H1 (cell line): ENCODE results near the gene PNMA1. TPM values are rescaled to one million over a fixed set of nuclear protein-coding genes. Genes with fewer than 3 reads are reported as not detected.

ENCODE experiments used
- CHD7 ChIP-seq: fragments of 300-600 bp; sonication (generic); IDR thresholded peaks from 2 replicates; pipeline ENCODE4 v1.7.1; 2012; ENCODE audit warnings: low read length, moderate library complexity, mild to moderate bottlenecking, inconsistent platforms; ENCODE audit not compliant: insufficient replicate concordance
- E2F6 ChIP-seq: IDR thresholded peaks from 2 replicates; pipeline ENCODE4 v1.6.1; 2012; ENCODE audit warnings: inconsistent platforms
- EP300 ChIP-seq, 2 experiments: IDR thresholded peaks; 1 replicate in 1 of 2; 2 replicates in 1 of 2; pipeline ENCODE4 v1.6.1; 2011 to 2012; ENCODE audit warnings: low read depth in 2 of 2, low read length in 2 of 2, mild to moderate bottlenecking in 2 of 2, borderline replicate concordance in 1 of 2, inconsistent platforms in 1 of 2, moderate library complexity in 1 of 2
- HDAC2 ChIP-seq, 2 experiments: fragments of 300-600 bp in 1 of 2; sonication (generic) in 1 of 2; IDR thresholded peaks; 2 replicates each; pipeline ENCODE4 v1.6.1; 2011 to 2012; ENCODE audit warnings: low read depth in 2 of 2, low read length in 2 of 2, mild to moderate bottlenecking in 2 of 2, moderate library complexity in 2 of 2, borderline replicate concordance in 1 of 2, inconsistent platforms in 1 of 2
- KDM4A ChIP-seq: IDR thresholded peaks from one replicate; pipeline ENCODE4 v1.7.1; 2012; ENCODE audit warnings: low read depth, mild to moderate bottlenecking, moderate library complexity, low read length, inconsistent platforms; ENCODE audit not compliant: severe bottlenecking
- NANOG ChIP-seq: IDR thresholded peaks from 2 replicates; pipeline ENCODE4 v1.6.1; 2011; ENCODE audit warnings: low read length, low read depth, mild to moderate bottlenecking, inconsistent platforms; ENCODE audit not compliant: insufficient read depth, poor library complexity, severe bottlenecking
- RNF2 ChIP-seq: fragments of 200-900, 300-1000 bp; sonication (generic); IDR thresholded peaks from 2 replicates; pipeline ENCODE4 v1.7.1; 2016; ENCODE audit warnings: borderline replicate concordance, low read depth, mild to moderate bottlenecking, antibody characterized with exemption, low read length; ENCODE audit not compliant: poor library complexity, severe bottlenecking; ENCODE audit errors: missing control alignments
- SRF ChIP-seq: IDR thresholded peaks from 2 replicates; pipeline ENCODE4 v1.6.1; 2011; ENCODE audit warnings: mild to moderate bottlenecking, low read depth, low read length, moderate library complexity
- polyA plus RNA-seq, 7 experiments: library from polyadenylated mRNA; depleted of rRNA in 3 of 7; stranded (reverse) in 5 of 7; unstranded in 2 of 7; fragments of >200 nt in 5 of 7; fragments of 200-250 nt in 2 of 7; gene quantifications; 1 replicate in 5 of 7; 2 replicates in 1 of 7; 4 replicates in 1 of 7; pipeline versions ENCODE4 v1.2.1 to v1.2.3, GENCODE V29; 2011 to 2013; ENCODE audit warnings: missing spikeins in 2 of 7, mixed read lengths in 2 of 7
- total RNA-seq: library from RNA; stranded (reverse); fragmentation: NEBNext Ultra II Directional; extraction: Animal tissue kit (Norgen Biotek cat#: 25700); gene quantifications from 2 replicates; pipeline ENCODE4 v1.2.1, GENCODE V29; 2021

PNMA1 gene
- total and polyA plus RNA-seq, 2 of the 8 experiments (the other 6 are each of a cell fraction or from before 2014, with no cell fraction given), result 15.8 to 52.7 TPM

- TF ChIP-seq RNF2 (no peak), CHD7 (no peak), E2F6 (no peak), SRF (no peak), HDAC2 (IDR thresholded peaks at IDR 0.05; ENCODE audit: borderline replicate concordance in 1 of 2, low read depth in 2 of 2, low read length in 2 of 2) (no peak), EP300 (IDR thresholded peaks at IDR 0.05; ENCODE audit: borderline replicate concordance in 1 of 2, low read depth in 2 of 2, low read length in 2 of 2) (no peak), KDM4A (no peak), NANOG (no peak)
Measured at GRCh38 chr14:73738518-73739173, 24.5 kb upstream of the PNMA1 start (continued).
